HepG2 (cell line): ENCODE measurements around the gene MLXIPL. TPM values are rescaled to one million over a fixed set of nuclear protein-coding genes. Genes with fewer than 3 reads are reported as not detected.
A peak's percentile ranks its signal among the peaks of the same experiment; 100 is the strongest.

ENCODE experiments used
- DMAP1 ChIP-seq: IDR thresholded peaks from 2 replicates; pipeline ENCODE4 v1.6.1; 2016
- JUN ChIP-seq: sonication (generic); formaldehyde crosslinking; IDR thresholded peaks from 2 replicates; pipeline ENCODE4 v1.4.0; 2020; ENCODE audit warnings: mild to moderate bottlenecking, missing genetic modification reagents
- KDM2A ChIP-seq: sonication (generic); formaldehyde crosslinking; IDR thresholded peaks from 2 replicates; pipeline ENCODE4 v1.4.0; 2020; ENCODE audit warnings: low read depth, missing genetic modification reagents, borderline replicate concordance
- KLF15 ChIP-seq: sonication (generic); formaldehyde crosslinking; IDR thresholded peaks from 2 replicates; pipeline ENCODE4 v1.8.1; 2023; ENCODE audit warnings: borderline replicate concordance, mild to moderate bottlenecking, inconsistent platforms, missing genetic modification reagents, mixed read lengths
- MXI1 ChIP-seq: IDR thresholded peaks from 3 replicates; pipeline ENCODE4 v1.6.1; 2012; ENCODE audit warnings: low read depth, low read length, inconsistent platforms, borderline replicate concordance
- NR2C2 ChIP-seq: sonication (generic); formaldehyde crosslinking; IDR thresholded peaks from 2 replicates; pipeline ENCODE4 v1.4.0; 2020; ENCODE audit warnings: missing genetic modification reagents, mild to moderate bottlenecking, moderate library complexity, borderline replicate concordance
- SP1 ChIP-seq, 2 experiments: fragments of 450-650 bp in 1 of 2; sonication (generic) in 1 of 2; formaldehyde crosslinking in 1 of 2; IDR thresholded peaks; 2 replicates each; pipeline versions ENCODE4 v1.4.0 to v1.6.1; 2016 to 2020; ENCODE audit warnings: missing genetic modification reagents in 1 of 2
- THRA ChIP-seq: sonication (generic); formaldehyde crosslinking; IDR thresholded peaks from 2 replicates; pipeline ENCODE4 v1.4.0; 2020; ENCODE audit warnings: missing genetic modification reagents, borderline replicate concordance
- WIZ ChIP-seq: sonication (generic); formaldehyde crosslinking; IDR thresholded peaks from 2 replicates; pipeline ENCODE4 v1.5.1; 2020; ENCODE audit warnings: mild to moderate bottlenecking, missing genetic modification reagents
- ZNF720 ChIP-seq: sonication (generic); formaldehyde crosslinking; IDR thresholded peaks from 2 replicates; pipeline ENCODE4 v1.4.0; 2020; ENCODE audit warnings: missing genetic modification reagents
- polyA plus RNA-seq, 8 experiments: library from polyadenylated mRNA; depleted of rRNA in 3 of 8; stranded (reverse) in 7 of 8; unstranded in 1 of 8; fragments of >200 nt; fragmentation: Illumina TruSeq in 4 of 8; extraction: Trizol in 4 of 8; gene quantifications; 2 replicates each; pipeline versions ENCODE4 v1.2.1 to v1.2.3, GENCODE V29; 2011 to 2016; ENCODE audit warnings: low read depth in 4 of 8, missing spikeins in 1 of 8, mixed read lengths in 1 of 8; ENCODE audit not compliant: insufficient read depth in 1 of 8
- total RNA-seq, 5 experiments: library from RNA; depleted of rRNA; stranded (reverse); fragments of >200 nt; fragmentation: Illumina TruSeq; extraction: Trizol; gene quantifications; 2 replicates each; pipeline ENCODE4 v1.2.3, GENCODE V29; 2016; ENCODE audit warnings: low read depth in 1 of 5
- TF ChIP-seq, protein P1 (sequence below): sonication (generic); formaldehyde crosslinking; IDR thresholded peaks from 2 replicates; pipeline ENCODE4 v1.5.0; 2020; ENCODE audit warnings: mild to moderate bottlenecking, missing genetic modification reagents, borderline replicate concordance
- TF ChIP-seq, protein P2 (sequence below): sonication (generic); formaldehyde crosslinking; IDR thresholded peaks from 2 replicates; pipeline ENCODE4 v1.4.0; 2020; ENCODE audit warnings: missing genetic modification reagents, mild to moderate bottlenecking, borderline replicate concordance

MLXIPL gene
- total and polyA plus RNA-seq, 2 of the 13 experiments (the other 11 are each of a cell fraction or from before 2014, with no cell fraction given), result 51.6 to 60.1 TPM

DNA sequence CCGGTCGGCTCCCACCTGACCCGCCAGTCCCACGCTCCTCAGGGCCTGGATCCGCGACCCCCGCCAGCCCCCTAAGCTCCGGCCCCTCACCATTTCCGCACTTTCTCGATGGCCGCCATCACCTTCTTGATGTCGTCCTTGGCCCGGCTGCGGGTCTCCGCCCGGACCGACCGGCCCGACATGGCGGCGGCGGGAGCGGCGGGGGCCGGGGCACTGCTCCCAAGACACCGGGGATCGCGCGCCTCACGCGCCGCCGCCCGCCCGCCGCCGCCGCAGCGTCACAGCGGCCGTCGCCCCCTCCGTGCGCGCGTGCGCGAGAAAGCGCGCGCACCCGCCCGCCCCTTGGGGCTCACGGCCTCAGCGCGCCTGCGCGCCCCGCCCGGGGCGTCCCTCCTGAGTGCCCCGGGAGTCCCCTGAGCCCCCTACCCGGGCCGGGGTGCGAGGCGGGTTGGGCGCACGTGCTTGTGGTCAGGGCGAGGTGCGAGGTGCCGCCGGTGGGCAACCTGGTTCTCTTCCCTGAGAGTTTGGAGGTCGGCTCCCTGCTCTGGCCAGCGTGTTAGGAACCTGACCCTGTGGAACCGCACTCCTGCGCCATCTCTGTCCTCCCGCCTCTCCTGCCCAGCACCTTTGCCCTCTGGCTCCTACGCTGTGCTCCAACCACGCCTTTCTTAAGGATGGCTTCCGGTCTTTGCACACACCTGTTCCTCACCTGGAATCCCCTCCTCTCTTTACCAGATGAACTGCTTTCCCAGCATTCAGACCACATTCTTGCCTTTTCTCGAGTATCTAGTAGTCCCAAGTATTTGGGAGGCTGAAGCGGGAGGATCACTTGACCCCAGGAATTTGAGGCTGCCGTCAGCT lies 66.7 kb downstream of the MLXIPL start, which contains the start of gene BCL7B (continued):
- TF ChIP-seq, protein P1, sequence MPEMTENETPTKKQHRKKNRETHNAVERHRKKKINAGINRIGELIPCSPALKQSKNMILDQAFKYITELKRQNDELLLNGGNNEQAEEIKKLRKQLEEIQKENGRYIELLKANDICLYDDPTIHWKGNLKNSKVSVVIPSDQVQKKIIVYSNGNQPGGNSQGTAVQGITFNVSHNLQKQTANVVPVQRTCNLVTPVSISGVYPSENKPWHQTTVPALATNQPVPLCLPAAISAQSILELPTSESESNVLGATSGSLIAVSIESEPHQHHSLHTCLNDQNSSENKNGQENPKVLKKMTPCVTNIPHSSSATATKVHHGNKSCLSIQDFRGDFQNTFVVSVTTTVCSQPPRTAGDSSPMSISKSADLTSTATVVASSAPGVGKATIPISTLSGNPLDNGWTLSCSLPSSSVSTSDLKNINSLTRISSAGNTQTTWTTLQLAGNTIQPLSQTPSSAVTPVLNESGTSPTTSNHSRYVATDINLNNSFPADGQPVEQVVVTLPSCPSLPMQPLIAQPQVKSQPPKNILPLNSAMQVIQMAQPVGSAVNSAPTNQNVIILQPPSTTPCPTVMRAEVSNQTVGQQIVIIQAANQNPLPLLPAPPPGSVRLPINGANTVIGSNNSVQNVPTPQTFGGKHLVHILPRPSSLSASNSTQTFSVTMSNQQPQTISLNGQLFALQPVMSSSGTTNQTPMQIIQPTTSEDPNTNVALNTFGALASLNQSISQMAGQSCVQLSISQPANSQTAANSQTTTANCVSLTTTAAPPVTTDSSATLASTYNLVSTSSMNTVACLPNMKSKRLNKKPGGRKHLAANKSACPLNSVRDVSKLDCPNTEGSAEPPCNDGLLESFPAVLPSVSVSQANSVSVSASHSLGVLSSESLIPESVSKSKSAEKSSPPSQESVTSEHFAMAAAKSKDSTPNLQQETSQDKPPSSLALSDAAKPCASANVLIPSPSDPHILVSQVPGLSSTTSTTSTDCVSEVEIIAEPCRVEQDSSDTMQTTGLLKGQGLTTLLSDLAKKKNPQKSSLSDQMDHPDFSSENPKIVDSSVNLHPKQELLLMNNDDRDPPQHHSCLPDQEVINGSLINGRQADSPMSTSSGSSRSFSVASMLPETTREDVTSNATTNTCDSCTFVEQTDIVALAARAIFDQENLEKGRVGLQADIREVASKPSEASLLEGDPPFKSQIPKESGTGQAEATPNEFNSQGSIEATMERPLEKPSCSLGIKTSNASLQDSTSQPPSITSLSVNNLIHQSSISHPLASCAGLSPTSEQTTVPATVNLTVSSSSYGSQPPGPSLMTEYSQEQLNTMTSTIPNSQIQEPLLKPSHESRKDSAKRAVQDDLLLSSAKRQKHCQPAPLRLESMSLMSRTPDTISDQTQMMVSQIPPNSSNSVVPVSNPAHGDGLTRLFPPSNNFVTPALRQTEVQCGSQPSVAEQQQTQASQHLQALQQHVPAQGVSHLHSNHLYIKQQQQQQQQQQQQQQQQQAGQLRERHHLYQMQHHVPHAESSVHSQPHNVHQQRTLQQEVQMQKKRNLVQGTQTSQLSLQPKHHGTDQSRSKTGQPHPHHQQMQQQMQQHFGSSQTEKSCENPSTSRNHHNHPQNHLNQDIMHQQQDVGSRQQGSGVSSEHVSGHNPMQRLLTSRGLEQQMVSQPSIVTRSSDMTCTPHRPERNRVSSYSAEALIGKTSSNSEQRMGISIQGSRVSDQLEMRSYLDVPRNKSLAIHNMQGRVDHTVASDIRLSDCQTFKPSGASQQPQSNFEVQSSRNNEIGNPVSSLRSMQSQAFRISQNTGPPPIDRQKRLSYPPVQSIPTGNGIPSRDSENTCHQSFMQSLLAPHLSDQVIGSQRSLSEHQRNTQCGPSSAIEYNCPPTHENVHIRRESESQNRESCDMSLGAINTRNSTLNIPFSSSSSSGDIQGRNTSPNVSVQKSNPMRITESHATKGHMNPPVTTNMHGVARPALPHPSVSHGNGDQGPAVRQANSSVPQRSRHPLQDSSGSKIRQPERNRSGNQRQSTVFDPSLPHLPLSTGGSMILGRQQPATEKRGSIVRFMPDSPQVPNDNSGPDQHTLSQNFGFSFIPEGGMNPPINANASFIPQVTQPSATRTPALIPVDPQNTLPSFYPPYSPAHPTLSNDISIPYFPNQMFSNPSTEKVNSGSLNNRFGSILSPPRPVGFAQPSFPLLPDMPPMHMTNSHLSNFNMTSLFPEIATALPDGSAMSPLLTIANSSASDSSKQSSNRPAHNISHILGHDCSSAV (CRISPR knock-in tag), result no peak
- TF ChIP-seq THRA (0 out of 2 replicates have a peak, but pooled peaks have one; percentile 18), ZNF720 (no peak), WIZ (CRISPR knock-in tag) (peak; percentile 86), KLF15 (CRISPR knock-in tag) (peak; percentile 98), SP1 (IDR thresholded peaks at IDR 0.05) (no peak), SP1 (CRISPR knock-in tag; IDR thresholded peaks at IDR 0.05) (0 out of 2 replicates have a peak, but pooled peaks have one; percentile 37), DMAP1 (CRISPR knock-in tag) (peak; percentile 49; the same call in 1 of the 2 replicates), JUN (CRISPR knock-in tag) (peak; percentile 43; the same call in 1 of the 2 replicates), KDM2A (CRISPR knock-in tag) (peak; percentile 23; the same call in 1 of the 2 replicates), MXI1 (no peak), NR2C2 (CRISPR knock-in tag) (peak; percentile 92)
- TF ChIP-seq, protein P2, sequence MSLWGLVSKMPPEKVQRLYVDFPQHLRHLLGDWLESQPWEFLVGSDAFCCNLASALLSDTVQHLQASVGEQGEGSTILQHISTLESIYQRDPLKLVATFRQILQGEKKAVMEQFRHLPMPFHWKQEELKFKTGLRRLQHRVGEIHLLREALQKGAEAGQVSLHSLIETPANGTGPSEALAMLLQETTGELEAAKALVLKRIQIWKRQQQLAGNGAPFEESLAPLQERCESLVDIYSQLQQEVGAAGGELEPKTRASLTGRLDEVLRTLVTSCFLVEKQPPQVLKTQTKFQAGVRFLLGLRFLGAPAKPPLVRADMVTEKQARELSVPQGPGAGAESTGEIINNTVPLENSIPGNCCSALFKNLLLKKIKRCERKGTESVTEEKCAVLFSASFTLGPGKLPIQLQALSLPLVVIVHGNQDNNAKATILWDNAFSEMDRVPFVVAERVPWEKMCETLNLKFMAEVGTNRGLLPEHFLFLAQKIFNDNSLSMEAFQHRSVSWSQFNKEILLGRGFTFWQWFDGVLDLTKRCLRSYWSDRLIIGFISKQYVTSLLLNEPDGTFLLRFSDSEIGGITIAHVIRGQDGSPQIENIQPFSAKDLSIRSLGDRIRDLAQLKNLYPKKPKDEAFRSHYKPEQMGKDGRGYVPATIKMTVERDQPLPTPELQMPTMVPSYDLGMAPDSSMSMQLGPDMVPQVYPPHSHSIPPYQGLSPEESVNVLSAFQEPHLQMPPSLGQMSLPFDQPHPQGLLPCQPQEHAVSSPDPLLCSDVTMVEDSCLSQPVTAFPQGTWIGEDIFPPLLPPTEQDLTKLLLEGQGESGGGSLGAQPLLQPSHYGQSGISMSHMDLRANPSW (CRISPR knock-in tag), result 0 out of 2 replicates have a peak, but pooled peaks have one; percentile 54
